GM19324 (cell line): ENCODE results near the gene NPTX1.

Experiments used
- ATAC-seq: cut with Tn5 transposase; IDR thresholded peaks from one replicate; pipeline ENCODE4 v1.9.1; 2021; ENCODE audit warnings: mild to moderate bottlenecking, moderate library complexity; ENCODE audit not compliant: unreplicated experiment, low FRiP score

Gene NPTX1

DNA sequence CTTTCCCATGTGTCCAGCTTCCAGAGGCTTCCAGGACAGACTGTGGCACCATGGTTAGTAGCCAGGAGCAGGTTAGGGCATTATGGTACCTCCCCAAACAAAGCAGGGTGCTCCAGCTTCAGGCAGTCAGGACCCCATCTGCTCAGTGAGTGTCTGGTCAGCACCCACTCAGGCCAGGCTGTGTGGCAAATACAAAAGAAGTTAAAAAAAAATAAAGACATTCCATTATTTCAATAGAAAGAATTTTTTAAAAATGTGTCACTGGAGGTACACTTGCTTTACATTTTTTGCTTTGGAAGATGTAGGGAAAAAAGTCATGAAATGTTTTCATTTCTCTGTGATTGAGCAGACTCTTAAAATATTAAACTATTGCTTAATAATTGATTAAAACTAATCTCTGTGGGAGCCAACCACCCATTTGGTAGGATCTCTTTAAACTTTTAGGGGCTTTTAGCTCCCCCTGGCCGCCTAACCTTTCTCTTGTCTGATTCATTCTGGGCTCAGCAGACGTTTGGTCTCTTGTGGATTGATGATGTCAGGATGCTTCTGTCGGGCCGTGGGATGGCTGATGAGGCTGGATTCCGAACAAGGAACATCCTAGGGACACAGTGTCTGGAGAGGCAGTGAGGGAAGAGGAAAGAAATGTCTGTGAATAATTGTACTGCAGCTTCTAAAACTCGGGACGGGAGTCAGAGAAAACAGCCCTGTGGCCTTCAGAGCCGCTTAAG lies 28.4 kb upstream of the NPTX1 start:
- ATAC-seq = no peak

DNA sequence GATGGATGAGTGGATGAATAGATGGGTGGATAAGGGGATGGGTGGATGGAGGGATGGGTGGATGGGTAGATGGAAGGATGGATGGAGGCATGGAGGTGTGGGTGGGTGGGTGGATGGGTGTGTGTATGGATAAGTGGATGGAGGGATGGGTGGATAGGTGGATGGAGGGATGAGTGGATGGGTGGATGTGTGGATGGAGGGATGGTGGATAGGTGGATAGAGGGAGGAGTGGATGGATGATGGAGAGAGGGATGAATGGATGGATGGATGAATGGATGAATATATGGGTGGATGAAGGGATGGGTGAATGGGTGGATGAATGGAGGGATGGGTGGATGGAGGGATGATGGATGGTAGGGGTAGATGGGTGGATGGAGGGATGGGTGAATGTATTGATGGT lies 27.5 kb upstream of the NPTX1 start:
- ATAC-seq = no peak

- no peak for ATAC-seq
Measured at GRCh38 chr17:80503031-80503430, 26.6 kb upstream of the NPTX1 start.

DNA sequence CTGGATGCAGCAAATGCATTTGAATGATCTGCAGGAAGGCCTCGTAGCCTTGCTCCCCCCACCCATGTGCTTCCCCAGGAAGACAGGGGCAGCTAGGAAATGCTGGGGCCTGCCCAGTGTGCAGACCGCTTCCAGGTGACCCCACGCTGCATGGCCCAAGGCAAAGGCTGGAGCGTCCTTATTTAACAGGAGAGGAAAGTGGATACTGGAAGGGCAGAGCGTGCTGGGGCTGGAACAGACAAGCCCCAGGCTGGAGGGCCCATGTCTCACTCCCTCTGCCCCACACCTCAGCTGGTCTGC lies 26.1 kb upstream of the NPTX1 start:
- no peak for ATAC-seq

DNA sequence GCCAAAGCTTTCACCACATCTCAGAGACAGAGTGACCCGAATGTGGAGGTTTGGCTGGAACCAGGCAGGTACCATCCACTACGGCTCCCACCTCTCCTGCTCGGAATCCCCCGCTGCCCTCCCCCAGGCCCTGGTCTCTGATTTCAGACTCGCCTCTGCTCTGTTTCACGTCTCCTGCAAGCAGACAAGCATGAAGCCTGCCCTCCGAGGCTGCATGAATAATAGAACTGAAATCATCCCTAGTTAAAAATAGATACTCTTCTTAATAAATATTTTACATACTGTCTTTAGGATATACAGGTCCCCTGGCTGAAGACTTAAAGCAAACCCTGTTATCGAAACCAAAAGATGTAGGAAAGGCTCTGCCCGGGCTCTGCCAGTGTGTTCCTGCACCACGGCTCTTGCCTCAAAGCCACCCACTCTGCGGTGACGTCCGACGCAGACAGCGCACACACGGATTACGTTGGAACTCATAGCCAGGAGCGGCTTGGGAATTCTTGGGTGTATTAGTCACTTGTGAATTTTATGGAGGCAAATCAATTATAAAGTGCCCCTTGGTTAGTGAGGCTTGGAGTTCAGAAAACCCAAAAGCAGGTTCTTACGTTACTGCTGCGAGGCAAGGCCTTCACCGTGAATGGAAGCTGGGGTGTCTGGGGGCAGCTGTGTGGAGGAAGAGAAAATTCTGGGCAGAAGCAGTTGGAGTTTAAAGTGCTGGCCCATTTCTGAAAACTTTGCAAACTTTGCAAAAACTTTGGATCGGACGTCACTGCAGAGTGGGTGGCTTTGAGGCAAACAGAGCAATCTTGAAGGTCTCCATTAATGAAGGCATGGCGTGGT lies 25.6 kb upstream of the NPTX1 start:
- no peak for ATAC-seq

- no peak for ATAC-seq
Measured at GRCh38 chr17:80499961-80500665, 23.7 kb upstream of the NPTX1 start.

- ATAC-seq = no peak
Measured at GRCh38 chr17:80499560-80499959, 23.2 kb upstream of the NPTX1 start.

DNA sequence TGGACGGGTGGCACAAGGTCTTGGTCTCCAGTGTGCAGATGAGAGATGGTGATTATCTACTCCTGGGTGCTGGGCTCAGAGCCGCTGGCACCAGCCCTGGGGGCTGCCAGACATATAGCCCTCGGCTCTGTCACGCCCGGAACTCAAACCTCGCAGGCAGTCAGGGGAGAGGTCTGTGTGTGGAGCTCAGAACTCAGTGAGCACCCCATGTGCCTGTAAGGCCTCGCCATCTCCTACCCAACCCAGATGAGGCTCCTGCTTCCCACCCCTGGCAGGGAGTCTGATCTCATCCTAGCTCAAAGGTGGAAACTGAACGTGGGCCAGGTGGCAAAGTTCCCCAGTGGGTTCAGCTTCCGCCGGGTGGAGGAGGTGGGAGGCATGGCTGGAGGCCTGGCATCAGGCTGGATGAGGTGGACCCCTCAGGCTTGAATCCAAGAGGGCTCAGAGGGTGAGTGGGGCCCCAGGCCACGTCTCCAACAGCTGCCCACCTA lies 22.6 kb upstream of the NPTX1 start:
- no peak for ATAC-seq

DNA sequence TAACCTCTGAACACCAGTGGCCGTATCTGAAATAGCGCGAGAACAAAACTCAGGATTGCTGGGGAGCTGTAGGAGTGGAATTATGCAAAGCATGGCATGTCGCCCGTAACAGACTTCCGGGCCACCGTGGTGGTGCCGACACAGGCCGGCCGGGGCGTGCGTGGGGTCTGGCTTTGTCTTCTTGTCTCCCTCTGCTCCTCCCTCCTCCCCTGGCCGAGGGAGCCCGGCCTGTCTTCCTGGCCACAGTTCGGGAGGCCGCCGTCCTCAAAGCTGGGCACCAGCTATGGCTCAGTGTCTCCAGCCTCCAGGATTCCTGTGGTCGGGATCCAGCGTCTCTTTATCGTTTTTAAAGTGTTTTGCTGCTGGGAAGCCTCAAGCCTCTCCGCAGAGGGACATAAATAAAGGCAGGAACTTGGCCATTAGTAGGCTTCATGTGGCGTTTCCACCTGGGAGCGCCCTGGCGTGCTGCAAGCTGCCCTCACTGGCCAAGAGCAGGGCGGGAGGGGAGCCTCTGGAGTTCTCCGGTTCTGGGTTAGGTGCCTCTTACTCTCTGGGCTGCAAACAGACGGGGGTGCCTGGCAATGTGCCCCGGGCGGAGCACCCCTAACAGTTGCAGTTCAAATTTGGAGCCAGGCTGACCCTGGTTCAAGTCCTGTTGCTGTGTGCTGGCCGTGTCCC lies 22.0 kb upstream of the NPTX1 start:
- ATAC-seq = no peak

GRCh38 chr17:80497726-80498241 lies 21.4 kb upstream of the NPTX1 start:
- no peak for ATAC-seq

DNA sequence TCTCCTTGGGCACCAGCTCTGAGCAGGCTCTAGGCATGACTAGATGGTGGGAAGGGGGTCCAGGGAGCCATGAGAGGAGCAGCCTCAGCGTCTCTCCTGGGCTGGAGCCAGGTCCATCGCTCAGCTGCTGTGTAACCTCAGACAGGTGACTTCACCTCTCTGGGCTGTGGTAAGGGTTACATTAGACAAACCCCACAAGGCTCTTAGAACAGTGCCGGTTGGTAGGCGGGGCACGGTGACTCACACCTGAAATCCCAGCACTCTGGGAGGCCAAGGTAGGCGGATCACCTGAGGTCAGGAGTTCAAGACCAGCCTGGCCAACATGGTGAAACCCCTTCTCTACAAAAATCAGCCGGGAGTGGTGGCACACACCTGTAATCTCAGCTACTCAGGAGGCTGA lies 18.1 kb upstream of the NPTX1 start:
- ATAC-seq = no peak

DNA sequence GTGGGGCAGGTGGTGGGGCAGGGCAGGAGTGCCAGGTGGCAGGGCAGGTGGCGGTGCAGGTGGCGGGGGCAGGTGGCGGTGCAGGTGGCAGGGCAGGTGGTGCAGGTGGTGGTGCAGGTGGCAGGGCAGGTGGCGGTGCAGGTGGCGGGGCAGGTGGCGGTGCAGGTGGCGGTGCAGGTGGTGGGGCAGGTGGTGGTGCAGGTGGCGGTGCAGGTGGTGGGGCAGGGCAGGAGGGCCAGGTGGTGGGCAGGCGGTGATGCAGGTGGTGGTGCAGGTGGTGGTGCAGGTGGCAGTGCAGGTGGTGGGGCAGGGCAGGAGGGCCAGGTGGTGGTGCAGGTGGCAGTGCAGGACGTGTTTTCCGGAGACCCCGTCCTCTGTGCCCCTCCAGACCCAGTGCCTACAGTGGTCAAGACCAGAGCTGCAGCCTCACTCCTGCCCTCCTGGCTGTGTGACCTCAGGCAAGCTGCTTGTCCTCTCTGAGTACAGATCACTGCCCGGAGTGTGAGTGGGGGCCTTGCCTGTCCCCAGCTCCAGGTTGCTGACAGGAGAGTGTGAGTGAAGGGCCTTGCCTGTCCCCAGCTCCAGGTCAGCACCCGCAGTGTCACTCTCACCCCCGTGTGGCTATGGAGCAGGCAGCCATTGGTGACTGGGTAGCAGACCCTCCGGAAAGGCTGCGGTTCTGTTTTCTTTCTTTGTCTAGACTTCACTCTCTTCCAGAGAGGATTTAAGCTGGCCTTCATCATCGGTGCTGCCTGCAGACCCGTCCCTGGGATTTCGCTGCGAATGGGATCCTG lies 16.1 kb upstream of the NPTX1 start:
- no peak for ATAC-seq

DNA sequence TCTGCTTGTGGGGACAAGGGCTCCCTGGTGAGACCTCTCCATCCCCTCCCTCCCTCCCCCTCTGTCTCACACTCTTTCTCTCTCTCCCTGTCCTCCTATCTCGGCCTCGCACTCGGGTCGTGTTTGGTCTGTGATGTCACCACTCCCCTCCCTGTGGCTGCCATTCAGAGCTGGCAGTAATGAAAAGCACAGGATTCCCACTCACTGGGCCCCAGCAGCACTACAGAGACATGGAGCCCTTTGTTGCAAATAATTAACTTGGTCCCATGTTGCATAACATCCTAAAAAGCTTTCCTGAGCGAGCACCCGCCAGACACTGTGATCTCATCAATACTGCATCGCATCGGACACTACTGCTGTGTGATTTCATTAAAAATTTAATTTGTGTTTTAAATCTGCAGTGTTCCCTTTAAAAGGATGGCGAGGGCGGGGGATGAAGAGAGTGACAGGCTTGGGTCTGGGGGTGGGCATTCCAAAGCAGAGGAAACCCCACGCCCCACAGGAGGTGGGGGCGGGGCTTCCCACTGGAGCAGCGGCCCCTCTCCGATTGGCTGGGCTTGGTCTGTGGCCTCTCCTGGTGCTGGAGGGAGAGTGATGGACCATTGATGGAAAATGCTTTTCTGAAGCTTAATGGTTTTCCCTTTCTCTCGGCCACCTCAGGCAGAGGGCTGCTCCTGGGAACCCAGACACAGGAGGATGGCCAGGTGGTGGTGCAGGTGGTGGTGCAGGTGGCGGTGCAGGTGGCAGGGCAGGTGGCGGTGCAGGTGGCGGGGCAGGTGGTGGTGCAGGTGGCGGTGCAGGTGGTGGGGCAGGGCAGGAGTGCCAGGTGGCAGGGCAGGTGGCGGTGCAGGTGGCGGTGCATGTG lies 15.3 kb upstream of the NPTX1 start:
- no peak for ATAC-seq

GRCh38 chr17:80487511-80487910 lies 11.1 kb upstream of the NPTX1 start:
- ATAC-seq = no peak

DNA sequence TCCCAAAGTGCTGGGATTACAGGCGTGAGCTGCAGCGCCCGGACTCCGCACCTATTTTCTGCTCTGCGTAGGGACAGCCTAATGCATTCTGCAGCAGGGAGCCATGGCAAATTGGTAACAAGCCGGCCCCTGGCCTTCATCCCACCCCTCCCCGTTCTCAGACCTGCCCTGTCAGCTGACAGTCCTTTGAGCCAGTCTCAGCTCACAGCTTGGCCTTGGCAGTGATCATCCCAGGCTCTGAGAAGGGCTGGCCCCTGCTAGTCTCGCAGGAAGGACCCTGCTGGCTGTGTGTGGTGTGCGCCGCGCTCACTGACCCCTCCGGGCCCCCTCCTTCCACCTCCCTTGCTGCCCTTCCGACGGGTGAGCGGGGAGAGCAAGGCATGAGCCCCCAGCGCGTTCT lies 10.3 kb upstream of the NPTX1 start:
- no peak for ATAC-seq

- no peak for ATAC-seq
Measured at GRCh38 chr17:80485846-80486245, 9.4 kb upstream of the NPTX1 start.

GRCh38 chr17:80482555-80483308 lies 6.3 kb upstream of the NPTX1 start:
- no peak for ATAC-seq

DNA sequence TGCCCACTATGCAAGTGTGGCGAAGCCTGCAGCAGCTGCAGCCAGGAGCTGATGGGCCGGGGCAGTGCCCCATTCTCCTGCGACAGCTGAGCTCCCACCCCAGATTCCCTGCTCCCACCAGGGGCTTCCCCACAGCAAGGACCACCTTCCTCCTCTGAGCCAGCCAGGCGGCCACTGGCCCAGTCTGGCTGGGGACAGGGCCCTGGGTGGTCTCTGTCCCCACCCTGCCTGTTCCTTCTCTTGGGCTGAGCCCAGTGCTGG lies 5.6 kb upstream of the NPTX1 start:
- ATAC-seq = no peak
